ENCODE results near the gene SLC6A2. TPM values are rescaled to one million over a fixed set of nuclear protein-coding genes. Genes with fewer than 3 reads are reported as not detected.

Gene SLC6A2
- total RNA-seq, 1 donor = not detected

- no peak for DNase-seq (ENCODE audit: low read depth)
- no peak for TF ChIP-seq CTCF (IDR thresholded peaks at IDR 0.05; ENCODE audit: insufficient read depth, low read depth, low read length)
- no peak overlapping the region for H3K4me3 ChIP-seq (ENCODE audit: low read depth, low read length)
These were observed 8.4 kb upstream of the SLC6A2 start for GRCh38 chr16:55647343-55647742.

- DNase-seq (ENCODE audit: low read depth) = no peak
- TF ChIP-seq CTCF (IDR thresholded peaks at IDR 0.05; ENCODE audit: insufficient read depth, low read depth, low read length) = no peak
- no peak overlapping the region for H3K4me3 ChIP-seq (ENCODE audit: low read depth, low read length)
These were observed 8.0 kb upstream of the SLC6A2 start for GRCh38 chr16:55647798-55648197.

- no peak for TF ChIP-seq CTCF (IDR thresholded peaks at IDR 0.05; ENCODE audit: insufficient read depth, low read depth, low read length)
- DNase-seq (ENCODE audit: low read depth) = no peak
- no peak overlapping the region for H3K4me3 ChIP-seq (ENCODE audit: low read depth, low read length)
These were observed 3.7 kb upstream of the SLC6A2 start for GRCh38 chr16:55651841-55652824.

GRCh38 chr16:55653106-55653505 is 2.7 kb upstream of the SLC6A2 start:
- no peak for DNase-seq (ENCODE audit: low read depth)
- no peak for TF ChIP-seq CTCF (IDR thresholded peaks at IDR 0.05; ENCODE audit: insufficient read depth, low read depth, low read length)
- no peak overlapping the region for H3K4me3 ChIP-seq (ENCODE audit: low read depth, low read length)

GRCh38 chr16:55655381-55655896 is 349 bp upstream of the SLC6A2 start:
- no peak for TF ChIP-seq CTCF (IDR thresholded peaks at IDR 0.05; ENCODE audit: insufficient read depth, low read depth, low read length)
- DNase-seq (ENCODE audit: low read depth) = no peak
- H3K4me3 ChIP-seq (ENCODE audit: low read depth, low read length) = no peak overlapping the region

- no peak for TF ChIP-seq CTCF (IDR thresholded peaks at IDR 0.05; ENCODE audit: insufficient read depth, low read depth, low read length)
- DNase-seq (ENCODE audit: low read depth) = no peak
These were observed 904 bp downstream of the SLC6A2 start for GRCh38 chr16:55656691-55657092.

More at GRCh38 chr16:55656691-55657092, 904 bp downstream of the SLC6A2 start:
- H3K4me3 ChIP-seq (ENCODE audit: low read depth, low read length) = no peak overlapping the region
